Gastrocnemius medialis (tissue), 4 donors: ENCODE measurements around the gene SETD3.

Experiments
- POLR2A ChIP-seq, 2 donors: fragments of 450-650 bp; IDR thresholded peaks; one replicate each; pipeline ENCODE4 v1.6.1; 2017; ENCODE audit warnings: antibody characterized with exemption in 2 of 2, mild to moderate bottlenecking in 2 of 2, moderate library complexity in 2 of 2
- TF ChIP-seq, protein P1 (sequence below), 5 experiments: fragments of 450-650 bp in 3 of 5; fragments of 200-600 bp in 2 of 5; sonication (generic) in 2 of 5; IDR thresholded peaks in 4 of 5; conservative IDR thresholded peaks in 1 of 5; 1 replicate in 4 of 5; 2 replicates in 1 of 5; pipeline ENCODE4 v1.5.1; 2016 to 2019; ENCODE audit warnings: antibody characterized with exemption in 5 of 5, mild to moderate bottlenecking in 3 of 5, moderate library complexity in 3 of 5

GRCh38 chr14:99354166-99354875 lies 126.3 kb downstream of the SETD3 start:
- TF ChIP-seq, protein P1, sequence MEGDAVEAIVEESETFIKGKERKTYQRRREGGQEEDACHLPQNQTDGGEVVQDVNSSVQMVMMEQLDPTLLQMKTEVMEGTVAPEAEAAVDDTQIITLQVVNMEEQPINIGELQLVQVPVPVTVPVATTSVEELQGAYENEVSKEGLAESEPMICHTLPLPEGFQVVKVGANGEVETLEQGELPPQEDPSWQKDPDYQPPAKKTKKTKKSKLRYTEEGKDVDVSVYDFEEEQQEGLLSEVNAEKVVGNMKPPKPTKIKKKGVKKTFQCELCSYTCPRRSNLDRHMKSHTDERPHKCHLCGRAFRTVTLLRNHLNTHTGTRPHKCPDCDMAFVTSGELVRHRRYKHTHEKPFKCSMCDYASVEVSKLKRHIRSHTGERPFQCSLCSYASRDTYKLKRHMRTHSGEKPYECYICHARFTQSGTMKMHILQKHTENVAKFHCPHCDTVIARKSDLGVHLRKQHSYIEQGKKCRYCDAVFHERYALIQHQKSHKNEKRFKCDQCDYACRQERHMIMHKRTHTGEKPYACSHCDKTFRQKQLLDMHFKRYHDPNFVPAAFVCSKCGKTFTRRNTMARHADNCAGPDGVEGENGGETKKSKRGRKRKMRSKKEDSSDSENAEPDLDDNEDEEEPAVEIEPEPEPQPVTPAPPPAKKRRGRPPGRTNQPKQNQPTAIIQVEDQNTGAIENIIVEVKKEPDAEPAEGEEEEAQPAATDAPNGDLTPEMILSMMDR (IDR thresholded peaks at IDR 0.05 in 4 of 5, conservative IDR thresholded peaks at IDR 0.05 in 1 of 5) = no peak
- TF ChIP-seq POLR2A (IDR thresholded peaks at IDR 0.05) = no peak
